K562 (cell line): ENCODE results near the gene MIXL1. TPM values are rescaled to one million over a fixed set of nuclear protein-coding genes. Genes with fewer than 3 reads are reported as not detected.

Source experiments
- ARID2 ChIP-seq: fragments of 450-650 bp; IDR thresholded peaks from 2 replicates; pipeline ENCODE4 v1.6.1; 2017; ENCODE audit warnings: antibody characterized with exemption, mild to moderate bottlenecking
- BMI1 ChIP-seq: fragments of 150-350 bp; IDR thresholded peaks from 2 replicates; pipeline ENCODE4 v1.6.1; 2014; ENCODE audit warnings: low read length
- BRD4 ChIP-seq: fragments of 200-600 bp; sonication (generic); IDR thresholded peaks from 2 replicates; pipeline ENCODE4 v1.6.1; 2017; ENCODE audit warnings: inconsistent platforms
- CSDE1 ChIP-seq, 2 experiments: fragments of 450-650 bp; IDR thresholded peaks; 2 replicates each; pipeline ENCODE4 v1.6.1; 2016; ENCODE audit warnings: mild to moderate bottlenecking in 1 of 2
- HNRNPL ChIP-seq: fragments of 200-400 bp; formaldehyde crosslinking; IDR thresholded peaks from 2 replicates; pipeline ENCODE4 v1.6.1; 2017; ENCODE audit warnings: low read depth, mild to moderate bottlenecking, low read length
- MYC ChIP-seq, 2 experiments: fragments of 250-450 bp in 1 of 2; sonication (Bioruptor Pico) in 1 of 2; IDR thresholded peaks; 2 replicates each; pipeline versions ENCODE4 v1.5.1 to v1.6.1; 2012 to 2021; ENCODE audit warnings: low read depth in 2 of 2, borderline replicate concordance in 1 of 2, improper control_type of control experiment in 1 of 2, low read length in 1 of 2, mild to moderate bottlenecking in 1 of 2, moderate library complexity in 1 of 2
- NCOR1 ChIP-seq: fragments of 450-650 bp; IDR thresholded peaks from 2 replicates; pipeline ENCODE4 v1.6.1; 2016; ENCODE audit warnings: mild to moderate bottlenecking, moderate library complexity
- PHF8 ChIP-seq: fragments of 200-600 bp; sonication (generic); IDR thresholded peaks from 2 replicates; pipeline ENCODE4 v1.6.1; 2012; ENCODE audit warnings: mixed run types, mild to moderate bottlenecking, inconsistent platforms, low read length, moderate library complexity, borderline replicate concordance
- SMARCB1 ChIP-seq: IDR thresholded peaks from 2 replicates; pipeline ENCODE4 v1.6.1; 2011; ENCODE audit warnings: improper control_type of control experiment, low read depth; ENCODE audit not compliant: insufficient read length
- SRSF7 ChIP-seq: fragments of 200-400 bp; formaldehyde crosslinking; optimal IDR thresholded peaks from 2 replicates; pipeline ENCODE3; 2017; ENCODE audit warnings: mild to moderate bottlenecking, low read depth, low read length
- TBL1XR1 ChIP-seq, 2 experiments: IDR thresholded peaks; 2 replicates each; pipeline ENCODE4 v1.6.1; 2012; ENCODE audit warnings: improper control_type of control experiment in 2 of 2, low read length in 2 of 2, mild to moderate bottlenecking in 1 of 2
- ZBTB1 ChIP-seq: sonication (generic); formaldehyde crosslinking; IDR thresholded peaks from 2 replicates; pipeline ENCODE4 v1.8.1; 2023; ENCODE audit warnings: missing genetic modification reagents, low read depth, mild to moderate bottlenecking, borderline replicate concordance
- ZEB2 ChIP-seq: fragments of 450-650 bp; IDR thresholded peaks from 2 replicates; pipeline ENCODE4 v1.6.1; 2016
- ZNF143 ChIP-seq: sonication (generic); formaldehyde crosslinking; IDR thresholded peaks from 2 replicates; pipeline ENCODE4 v1.9.0; 2022; ENCODE audit warnings: mild to moderate bottlenecking, missing genetic modification reagents
- polyA plus RNA-seq, 8 experiments: library from polyadenylated mRNA; depleted of rRNA in 4 of 8; stranded (reverse) in 5 of 8; unstranded in 3 of 8; fragments of >200 nt; fragmentation: Nextera tagmentation in 2 of 8; fragmentation: Illumina TruSeq in 1 of 8; extraction: Ambion mirVana in 2 of 8; extraction: Trizol in 1 of 8; gene quantifications; 2 replicates each; pipeline versions ENCODE4 v1.2.1 to v1.2.3, GENCODE V29; 2011 to 2014; ENCODE audit warnings: inconsistent platforms in 1 of 8, missing spikeins in 1 of 8
- total RNA-seq, 7 experiments: library from RNA; depleted of rRNA in 6 of 7; stranded (reverse); fragments of >200 nt in 6 of 7; fragmentation: Illumina TruSeq in 2 of 7; extraction: Trizol in 2 of 7; gene quantifications; 2 replicates each; pipeline versions ENCODE4 v1.2.1 to v1.2.3, GENCODE V29; 2011 to 2021; ENCODE audit warnings: low replicate concordance in 1 of 7
- TF ChIP-seq, protein P1 (sequence below): fragments of 450-650 bp; IDR thresholded peaks from 2 replicates; pipeline ENCODE4 v1.6.1; 2016; ENCODE audit warnings: borderline replicate concordance
- TF ChIP-seq, protein P2 (sequence below): sonication (generic); formaldehyde crosslinking; IDR thresholded peaks from 2 replicates; pipeline ENCODE4 v1.8.1; 2023; ENCODE audit warnings: missing genetic modification reagents, mild to moderate bottlenecking, borderline replicate concordance
- TF ChIP-seq, protein P3 (sequence below): sonication (generic); formaldehyde crosslinking; IDR thresholded peaks from 2 replicates; pipeline ENCODE4 v1.8.0; 2022; ENCODE audit warnings: missing genetic modification reagents, mild to moderate bottlenecking, moderate library complexity, borderline replicate concordance

The MIXL1 gene
- total and polyA plus RNA-seq, 9 of the 15 experiments (the other 6 are each of a cell fraction or from before 2014, with no cell fraction given), result not detected

DNA sequence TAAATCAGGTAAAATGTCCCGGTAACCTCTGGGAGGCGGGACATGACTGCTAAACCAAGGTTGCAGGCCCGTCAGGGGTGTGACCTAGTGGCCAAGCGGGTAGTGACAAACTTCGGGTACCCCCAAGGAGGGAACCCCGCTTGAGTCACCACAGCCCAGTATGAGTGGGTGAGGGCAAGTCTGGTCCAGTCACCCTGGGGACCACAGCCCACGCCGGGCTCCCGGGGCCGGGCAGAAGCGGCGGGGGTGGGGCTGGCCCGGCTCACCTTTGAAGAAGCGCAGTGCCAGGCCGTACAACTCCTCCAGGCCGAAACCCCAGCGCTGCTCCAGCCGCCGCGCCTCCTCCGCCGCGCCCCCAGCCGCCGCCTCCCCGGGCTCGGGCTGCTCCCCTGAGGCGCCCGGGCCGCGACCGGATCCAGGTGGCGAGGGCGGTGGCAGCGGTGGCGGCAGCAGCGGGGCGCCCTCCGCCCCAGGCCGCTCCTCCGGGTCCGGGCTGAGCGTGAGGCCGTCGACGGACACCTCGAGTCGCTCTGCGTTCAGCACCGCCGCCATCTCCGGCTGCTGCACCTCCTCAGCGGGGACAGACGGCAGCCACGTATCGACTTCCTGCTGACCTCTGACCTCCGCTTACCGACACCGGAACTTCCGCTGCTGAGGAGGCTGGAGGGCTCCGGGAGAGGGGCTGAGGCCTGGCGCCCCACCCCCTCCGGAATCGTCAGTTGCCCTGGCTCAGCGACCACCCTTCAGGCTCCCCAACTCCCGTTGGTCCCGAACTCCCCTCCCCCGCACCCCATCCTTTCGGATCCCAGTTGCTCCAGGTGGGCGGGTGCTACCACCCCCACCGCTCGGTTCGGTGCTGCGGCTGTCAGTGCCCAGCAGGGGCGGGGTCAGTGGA, 37.1 kb upstream of the MIXL1 start, which contains the start of gene ACBD3 (continued):
- TF ChIP-seq CSDE1 (IDR thresholded peaks at IDR 0.05) (no peak), BMI1 (no peak), HNRNPL (no peak), PHF8 (peak; percentile 96), ZBTB1 (CRISPR knock-in tag) (peak; percentile 35), ZEB2 (peak; percentile 67), MYC (IDR thresholded peaks at IDR 0.05; ENCODE audit: low read depth, low read length) (peak; percentile 74), MYC (CRISPR knock-in tag; IDR thresholded peaks at IDR 0.05; ENCODE audit: borderline replicate concordance, low read depth) (no peak; the same call in 1 of the 2 replicates), ZNF143 (CRISPR knock-in tag) (no peak), SRSF7 (no peak), ARID2 (no peak), TBL1XR1 (IDR thresholded peaks at IDR 0.05; ENCODE audit: low read length in 2 of 2) (no peak), BRD4 (peak; percentile 72; the same call in 1 of the 2 replicates), SMARCB1 (no peak), NCOR1 (peak; percentile 27; the same call in 1 of the 2 replicates)
- TF ChIP-seq, protein P1, sequence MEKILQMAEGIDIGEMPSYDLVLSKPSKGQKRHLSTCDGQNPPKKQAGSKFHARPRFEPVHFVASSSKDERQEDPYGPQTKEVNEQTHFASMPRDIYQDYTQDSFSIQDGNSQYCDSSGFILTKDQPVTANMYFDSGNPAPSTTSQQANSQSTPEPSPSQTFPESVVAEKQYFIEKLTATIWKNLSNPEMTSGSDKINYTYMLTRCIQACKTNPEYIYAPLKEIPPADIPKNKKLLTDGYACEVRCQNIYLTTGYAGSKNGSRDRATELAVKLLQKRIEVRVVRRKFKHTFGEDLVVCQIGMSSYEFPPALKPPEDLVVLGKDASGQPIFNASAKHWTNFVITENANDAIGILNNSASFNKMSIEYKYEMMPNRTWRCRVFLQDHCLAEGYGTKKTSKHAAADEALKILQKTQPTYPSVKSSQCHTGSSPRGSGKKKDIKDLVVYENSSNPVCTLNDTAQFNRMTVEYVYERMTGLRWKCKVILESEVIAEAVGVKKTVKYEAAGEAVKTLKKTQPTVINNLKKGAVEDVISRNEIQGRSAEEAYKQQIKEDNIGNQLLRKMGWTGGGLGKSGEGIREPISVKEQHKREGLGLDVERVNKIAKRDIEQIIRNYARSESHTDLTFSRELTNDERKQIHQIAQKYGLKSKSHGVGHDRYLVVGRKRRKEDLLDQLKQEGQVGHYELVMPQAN, result peak; percentile 91
- TF ChIP-seq, protein P2, sequence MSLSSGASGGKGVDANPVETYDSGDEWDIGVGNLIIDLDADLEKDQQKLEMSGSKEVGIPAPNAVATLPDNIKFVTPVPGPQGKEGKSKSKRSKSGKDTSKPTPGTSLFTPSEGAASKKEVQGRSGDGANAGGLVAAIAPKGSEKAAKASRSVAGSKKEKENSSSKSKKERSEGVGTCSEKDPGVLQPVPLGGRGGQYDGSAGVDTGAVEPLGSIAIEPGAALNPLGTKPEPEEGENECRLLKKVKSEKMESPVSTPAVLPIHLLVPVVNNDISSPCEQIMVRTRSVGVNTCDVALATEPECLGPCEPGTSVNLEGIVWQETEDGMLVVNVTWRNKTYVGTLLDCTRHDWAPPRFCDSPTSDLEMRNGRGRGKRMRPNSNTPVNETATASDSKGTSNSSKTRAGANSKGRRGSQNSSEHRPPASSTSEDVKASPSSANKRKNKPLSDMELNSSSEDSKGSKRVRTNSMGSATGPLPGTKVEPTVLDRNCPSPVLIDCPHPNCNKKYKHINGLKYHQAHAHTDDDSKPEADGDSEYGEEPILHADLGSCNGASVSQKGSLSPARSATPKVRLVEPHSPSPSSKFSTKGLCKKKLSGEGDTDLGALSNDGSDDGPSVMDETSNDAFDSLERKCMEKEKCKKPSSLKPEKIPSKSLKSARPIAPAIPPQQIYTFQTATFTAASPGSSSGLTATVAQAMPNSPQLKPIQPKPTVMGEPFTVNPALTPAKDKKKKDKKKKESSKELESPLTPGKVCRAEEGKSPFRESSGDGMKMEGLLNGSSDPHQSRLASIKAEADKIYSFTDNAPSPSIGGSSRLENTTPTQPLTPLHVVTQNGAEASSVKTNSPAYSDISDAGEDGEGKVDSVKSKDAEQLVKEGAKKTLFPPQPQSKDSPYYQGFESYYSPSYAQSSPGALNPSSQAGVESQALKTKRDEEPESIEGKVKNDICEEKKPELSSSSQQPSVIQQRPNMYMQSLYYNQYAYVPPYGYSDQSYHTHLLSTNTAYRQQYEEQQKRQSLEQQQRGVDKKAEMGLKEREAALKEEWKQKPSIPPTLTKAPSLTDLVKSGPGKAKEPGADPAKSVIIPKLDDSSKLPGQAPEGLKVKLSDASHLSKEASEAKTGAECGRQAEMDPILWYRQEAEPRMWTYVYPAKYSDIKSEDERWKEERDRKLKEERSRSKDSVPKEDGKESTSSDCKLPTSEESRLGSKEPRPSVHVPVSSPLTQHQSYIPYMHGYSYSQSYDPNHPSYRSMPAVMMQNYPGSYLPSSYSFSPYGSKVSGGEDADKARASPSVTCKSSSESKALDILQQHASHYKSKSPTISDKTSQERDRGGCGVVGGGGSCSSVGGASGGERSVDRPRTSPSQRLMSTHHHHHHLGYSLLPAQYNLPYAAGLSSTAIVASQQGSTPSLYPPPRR (CRISPR knock-in tag), result peak; percentile 88; the same call in 1 of the 2 replicates
- TF ChIP-seq, protein P3, sequence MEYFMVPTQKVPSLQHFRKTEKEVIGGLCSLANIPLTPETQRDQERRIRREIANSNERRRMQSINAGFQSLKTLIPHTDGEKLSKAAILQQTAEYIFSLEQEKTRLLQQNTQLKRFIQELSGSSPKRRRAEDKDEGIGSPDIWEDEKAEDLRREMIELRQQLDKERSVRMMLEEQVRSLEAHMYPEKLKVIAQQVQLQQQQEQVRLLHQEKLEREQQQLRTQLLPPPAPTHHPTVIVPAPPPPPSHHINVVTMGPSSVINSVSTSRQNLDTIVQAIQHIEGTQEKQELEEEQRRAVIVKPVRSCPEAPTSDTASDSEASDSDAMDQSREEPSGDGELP (CRISPR knock-in tag), result peak; percentile 87
